PC-9 (cell line): Measurements from ENCODE around the gene FAM8A1.

Experiments
- CTCF ChIP-seq: fragments of 200-600 bp; sonication (generic); conservative IDR thresholded peaks from 2 replicates; pipeline ENCODE4 v1.6.1; 2017; ENCODE audit warnings: mixed run types, antibody characterized with exemption, mild to moderate bottlenecking, moderate library complexity
- EZH2 ChIP-seq: fragments of 200-600 bp; sonication (generic); IDR thresholded peaks from 2 replicates; pipeline ENCODE4 v1.8.0; 2017; ENCODE audit warnings: antibody characterized with exemption, low read depth

- TF ChIP-seq CTCF (no peak), EZH2 (no peak)
Measured at GRCh38 chr6:17556014-17556413, 44.1 kb upstream of the FAM8A1 start.
